Progenitor cell of endocrine pancreas (in vitro differentiated cells): ENCODE results near the gene GAGE12J. TPM values are rescaled to one million over a fixed set of nuclear protein-coding genes. Genes with fewer than 3 reads are reported as not detected.
A peak's percentile ranks its signal among the peaks of the same experiment; 100 is the strongest.

Experiments
- DNase-seq: peaks from one replicate; pipeline ENCODE4 v3.0.0; 2021; ENCODE audit warnings: low spot score; ENCODE audit not compliant: unreplicated experiment
- H3K27ac Mint-ChIP-seq: 2 replicates; pipeline ENCODE4 v1.8.0; 2021; ENCODE audit warnings: mild to moderate bottlenecking, moderate library complexity, mixed read lengths
- H3K27me3 Mint-ChIP-seq: 2 replicates; pipeline ENCODE4 v1.8.0; 2021; ENCODE audit warnings: mixed read lengths
- H3K36me3 Mint-ChIP-seq: 2 replicates; pipeline ENCODE4 v1.8.0; 2022; ENCODE audit warnings: mixed read lengths; ENCODE audit not compliant: insufficient read depth
- H3K4me1 Mint-ChIP-seq: 2 replicates; pipeline ENCODE4 v1.8.0; 2021; ENCODE audit warnings: low read depth, mixed read lengths
- H3K4me3 Mint-ChIP-seq: 2 replicates; pipeline ENCODE4 v1.8.0; 2021; ENCODE audit warnings: low read depth, mild to moderate bottlenecking, moderate library complexity, mixed read lengths
- H3K9me3 Mint-ChIP-seq: 2 replicates; pipeline ENCODE4 v1.8.0; 2021; ENCODE audit warnings: low read depth, mixed read lengths
- CTCF ChIP-seq: fragments of 200-600 bp; sonication (generic); IDR thresholded peaks from one replicate; pipeline ENCODE4 v1.5.0; 2021; ENCODE audit warnings: antibody characterized with exemption, mild to moderate bottlenecking; ENCODE audit not compliant: unreplicated experiment
- total RNA-seq: library from RNA; stranded (reverse); gene quantifications from 2 replicates; pipeline ENCODE4 v1.2.1, GENCODE V29; 2021

The GAGE12J gene
- total RNA-seq, 1 donor from 2014 or later, result not detected

GRCh38 chrX:49277535-49277830 is 44.4 kb upstream of the GAGE12J start:
- no peak for TF ChIP-seq CTCF
- H3K4me1 Mint-ChIP-seq, result peaks cover 18% of the 10 kb centered on the region
- H3K27ac Mint-ChIP-seq, result peak overlapping the region; percentile 65
- peaks cover 6% of the 10 kb centered on the region for H3K36me3 Mint-ChIP-seq
- DNase-seq, result no peak
- no peak overlapping the region for H3K4me3 Mint-ChIP-seq
- H3K9me3 Mint-ChIP-seq, result peaks cover 11% of the 10 kb centered on the region
- no peaks in the 10 kb centered on the region for H3K27me3 Mint-ChIP-seq

DNA sequence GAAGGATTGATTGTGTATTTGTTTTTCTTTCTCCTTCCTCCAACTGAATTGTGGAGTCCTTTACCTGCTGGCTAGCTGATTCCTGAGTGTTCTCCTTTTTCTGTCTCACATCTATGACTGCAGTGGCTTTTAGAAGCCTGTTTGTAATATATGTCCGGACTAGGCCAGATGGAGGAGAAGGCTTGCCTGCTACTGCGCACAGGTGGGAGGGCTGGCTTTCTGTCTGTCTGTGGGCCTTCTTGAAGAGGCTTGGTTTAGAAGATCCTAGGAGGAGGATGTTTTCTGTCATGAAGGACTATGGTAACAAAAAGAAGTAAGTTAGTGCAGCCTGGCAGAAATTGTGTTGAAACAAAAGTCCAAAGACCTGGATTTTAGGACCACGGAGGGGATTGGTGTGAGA is 43.8 kb upstream of the GAGE12J start:
- Mint-ChIP-seq H3K36me3 (peaks cover 6% of the 10 kb centered on the region), H3K27ac (peak overlapping the region; percentile 65), H3K4me1 (peaks cover 16% of the 10 kb centered on the region), H3K9me3 (peaks cover 11% of the 10 kb centered on the region), H3K27me3 (no peaks in the 10 kb centered on the region), H3K4me3 (no peak overlapping the region)
- no peak for DNase-seq
- no peak for TF ChIP-seq CTCF

DNA sequence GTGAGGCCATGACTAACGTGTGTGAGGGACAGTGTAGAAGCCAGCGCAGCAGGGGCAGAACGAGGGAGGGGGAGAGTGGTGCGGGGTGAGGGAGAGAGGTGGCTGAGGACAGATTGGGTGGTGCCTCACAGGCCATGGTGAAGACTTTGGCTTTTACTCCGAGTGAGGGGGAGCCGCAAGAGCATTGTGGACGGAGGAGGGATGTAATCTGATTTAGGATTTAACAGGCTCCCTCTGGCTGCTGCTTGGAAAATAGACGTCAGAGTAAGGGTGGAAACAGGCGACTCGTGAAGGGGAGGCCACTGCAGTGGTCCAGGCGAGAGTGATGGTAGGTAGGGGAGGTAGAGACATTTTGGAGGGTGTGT is 39.2 kb upstream of the GAGE12J start:
- peaks cover 1% of the 10 kb centered on the region for H3K36me3 Mint-ChIP-seq
- no peak overlapping the region for H3K27ac Mint-ChIP-seq
- TF ChIP-seq CTCF, result no peak
- H3K27me3 Mint-ChIP-seq, result no peaks in the 10 kb centered on the region
- peaks cover 5% of the 10 kb centered on the region for H3K9me3 Mint-ChIP-seq
- DNase-seq, result no peak
- H3K4me1 Mint-ChIP-seq, result peaks cover 8% of the 10 kb centered on the region
- no peak overlapping the region for H3K4me3 Mint-ChIP-seq

- TF ChIP-seq CTCF, result no peak
- Mint-ChIP-seq H3K4me3 (no peak overlapping the region), H3K4me1 (no peaks in the 10 kb centered on the region), H3K36me3 (peaks cover 1% of the 10 kb centered on the region), H3K27ac (no peak overlapping the region), H3K9me3 (peaks cover 8% of the 10 kb centered on the region), H3K27me3 (no peaks in the 10 kb centered on the region)
- DNase-seq, result no peak
These were observed 37.6 kb upstream of the GAGE12J start for GRCh38 chrX:49284212-49284611.

GRCh38 chrX:49286136-49286535 is 35.7 kb upstream of the GAGE12J start:
- Mint-ChIP-seq H3K9me3 (peaks cover 6% of the 10 kb centered on the region), H3K27me3 (no peaks in the 10 kb centered on the region), H3K36me3 (peaks cover 1% of the 10 kb centered on the region), H3K27ac (no peak overlapping the region), H3K4me1 (no peaks in the 10 kb centered on the region), H3K4me3 (no peak overlapping the region)
- DNase-seq, result no peak
- TF ChIP-seq CTCF, result no peak
